ENCODE results near the gene ATP13A2.

GRCh38 chr1:16999863-17000262 is 11.9 kb downstream of the ATP13A2 start:
- no peak for TF ChIP-seq CTCF (IDR thresholded peaks at IDR 0.05 in 8 of 11, conservative IDR thresholded peaks at IDR 0.05 in 3 of 11)
- no peak for TF ChIP-seq POLR2A (IDR thresholded peaks at IDR 0.05)
- no peak for TF ChIP-seq POLR2AphosphoS5 (IDR thresholded peaks at IDR 0.05)

Data from spleen (tissue), 7 donors.